Panc1 (cell line): ENCODE measurements around the gene EPHB6.

Source experiments
- CTCF ChIP-seq: fragments of 450-650 bp; IDR thresholded peaks from 2 replicates; pipeline ENCODE4 v1.5.1; 2017; ENCODE audit warnings: mild to moderate bottlenecking
- POLR2AphosphoS5 ChIP-seq: IDR thresholded peaks from 2 replicates; pipeline ENCODE4 v1.6.1; 2012; ENCODE audit warnings: mild to moderate bottlenecking, low read depth, low read length, moderate library complexity
- REST ChIP-seq, 2 experiments: IDR thresholded peaks; 2 replicates each; pipeline ENCODE4 v1.6.1; 2011 to 2012; ENCODE audit warnings: low read depth in 2 of 2, control low read depth in 1 of 2, low read length in 1 of 2, mild to moderate bottlenecking in 1 of 2, moderate library complexity in 1 of 2; ENCODE audit not compliant: insufficient read depth in 1 of 2

GRCh38 chr7:142822714-142823113 lies 32.2 kb upstream of the EPHB6 start:
- TF ChIP-seq CTCF = no peak
- TF ChIP-seq REST (IDR thresholded peaks at IDR 0.05; ENCODE audit: insufficient read depth in 1 of 2, low read depth in 2 of 2, low read length in 1 of 2) = no peak
- TF ChIP-seq POLR2AphosphoS5 = no peak
